GM19324 (cell line): Measurements from ENCODE around the gene DNAJC27.

ENCODE experiments used
- ATAC-seq: cut with Tn5 transposase; IDR thresholded peaks from one replicate; pipeline ENCODE4 v1.9.1; 2021; ENCODE audit warnings: mild to moderate bottlenecking, moderate library complexity; ENCODE audit not compliant: unreplicated experiment, low FRiP score

Gene DNAJC27

GRCh38 chr2:24910245-24910644, 61.5 kb downstream of the DNAJC27 start:
- no peak for ATAC-seq

- ATAC-seq: no peak
These were observed 62.1 kb downstream of the DNAJC27 start for GRCh38 chr2:24909555-24910177.

GRCh38 chr2:24908461-24908901, 63.3 kb downstream of the DNAJC27 start:
- no peak for ATAC-seq

GRCh38 chr2:24907116-24907515, 64.6 kb downstream of the DNAJC27 start:
- no peak for ATAC-seq

- no peak for ATAC-seq
These were observed 65.3 kb downstream of the DNAJC27 start for GRCh38 chr2:24906466-24906865.

GRCh38 chr2:24903161-24904103, 68.3 kb downstream of the DNAJC27 start:
- no peak for ATAC-seq

- no peak for ATAC-seq
These were observed 72.3 kb downstream of the DNAJC27 start for GRCh38 chr2:24899361-24899910.

GRCh38 chr2:24898122-24899109, 73.3 kb downstream of the DNAJC27 start:
- ATAC-seq: no peak

- no peak for ATAC-seq
These were observed 77.0 kb downstream of the DNAJC27 start for GRCh38 chr2:24894750-24895149.

- no peak for ATAC-seq
These were observed 77.8 kb downstream of the DNAJC27 start for GRCh38 chr2:24893934-24894333.
